ENCODE data around the gene TRANK1.

TRANK1 gene

DNA sequence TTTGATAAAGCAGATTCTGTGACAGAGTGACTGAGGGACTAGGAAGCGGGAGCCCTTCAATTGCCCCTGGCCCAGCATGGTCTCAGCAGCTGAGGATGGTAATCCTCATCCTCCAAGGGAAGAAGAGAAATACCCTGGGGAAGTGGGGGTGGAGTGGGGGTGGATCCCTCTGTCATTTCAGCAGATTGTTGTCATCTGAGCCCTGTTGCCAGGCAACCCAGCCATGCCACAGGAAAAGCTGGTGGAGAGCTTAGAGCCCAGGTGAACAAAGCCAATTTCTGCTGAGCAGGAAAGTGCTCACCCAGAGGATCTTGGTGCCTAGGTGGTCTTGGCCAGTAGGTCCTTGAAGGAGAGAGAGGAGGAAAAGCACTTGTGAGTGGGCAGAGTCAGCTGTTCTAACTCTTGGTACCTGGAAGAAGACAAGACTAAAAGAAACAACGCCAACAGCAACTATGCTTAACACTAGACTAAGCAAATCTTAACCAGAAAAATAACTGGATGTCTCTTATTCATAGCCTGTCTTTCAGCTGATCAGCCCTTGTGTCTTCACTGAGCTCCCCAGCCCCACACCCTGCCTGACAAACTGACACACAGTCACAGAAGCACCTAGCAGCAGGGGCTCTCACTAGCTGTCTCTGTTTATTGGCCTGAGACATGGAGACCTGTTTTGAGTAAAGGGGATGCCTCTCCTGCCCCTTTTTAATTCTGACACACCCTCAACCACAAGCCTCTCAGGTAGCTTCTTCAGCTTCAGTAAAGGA is 140.4 kb downstream of the TRANK1 start:
- DNase-seq: peak in 24 of 58 donors; percentile 2 to 46 (median 20)

DNA sequence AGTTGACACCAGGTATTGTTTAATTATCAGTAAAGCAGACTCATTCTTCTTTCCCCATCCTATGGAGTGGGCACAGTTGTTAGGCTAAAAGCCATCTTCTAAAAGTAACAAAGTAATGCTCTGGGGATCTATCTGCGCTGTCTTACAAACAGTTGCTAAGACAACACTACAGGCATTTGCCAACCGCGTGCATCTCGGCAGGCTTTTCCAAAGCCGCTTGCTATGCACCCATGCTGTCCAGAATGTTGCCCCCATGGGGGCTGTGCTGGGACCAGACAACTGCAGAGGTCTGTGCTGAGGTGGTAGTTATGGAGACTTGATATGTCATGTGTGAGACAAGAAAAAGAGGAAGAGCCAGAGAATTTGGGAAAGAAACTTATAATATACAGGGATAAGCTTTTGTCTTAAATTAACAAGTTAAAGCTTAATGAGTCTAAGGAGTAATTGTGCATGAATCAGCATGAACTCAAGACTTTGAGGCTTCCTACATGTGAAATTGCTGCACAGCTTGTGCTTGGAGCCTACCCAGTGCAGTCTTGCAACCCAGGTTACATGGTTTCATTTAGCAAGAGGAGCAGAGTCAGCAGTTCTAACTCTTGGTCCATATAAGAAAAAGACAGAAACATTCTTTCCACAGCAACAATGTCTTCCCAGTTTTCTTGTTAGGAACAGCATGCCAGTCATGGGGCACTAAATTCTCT is 141.6 kb downstream of the TRANK1 start:
- DNase-seq: peak in 2 of 58 donors; percentile 3 to 13

DNA sequence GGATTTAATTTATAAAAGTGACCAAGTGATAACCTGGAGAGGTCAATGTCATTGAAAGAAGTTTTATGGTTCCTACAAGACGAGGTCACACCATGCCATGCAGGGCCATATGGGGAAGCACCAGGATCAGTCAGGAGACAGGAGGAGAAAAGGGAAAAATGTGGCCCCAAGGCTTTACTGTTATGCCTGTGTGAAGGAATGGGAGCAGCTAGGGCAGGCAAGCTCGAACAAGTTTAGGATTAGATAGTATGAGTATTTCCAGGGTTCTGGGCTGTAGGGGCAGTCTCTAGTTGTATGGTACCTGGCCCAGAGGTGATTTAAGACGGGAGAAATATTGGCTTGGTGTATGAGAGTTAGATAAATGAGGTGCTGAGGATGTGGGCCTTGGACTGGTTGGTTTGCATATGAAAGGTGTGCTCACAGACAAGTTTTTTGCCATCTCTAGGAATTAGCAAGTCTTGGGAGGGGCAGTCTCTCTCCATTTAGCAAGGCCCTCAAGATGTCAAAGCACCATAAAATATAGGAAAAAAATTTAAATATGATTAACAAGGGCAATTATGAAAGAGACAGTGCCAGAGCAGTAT is 144.2 kb downstream of the TRANK1 start:
- DNase-seq: no peak

DNA sequence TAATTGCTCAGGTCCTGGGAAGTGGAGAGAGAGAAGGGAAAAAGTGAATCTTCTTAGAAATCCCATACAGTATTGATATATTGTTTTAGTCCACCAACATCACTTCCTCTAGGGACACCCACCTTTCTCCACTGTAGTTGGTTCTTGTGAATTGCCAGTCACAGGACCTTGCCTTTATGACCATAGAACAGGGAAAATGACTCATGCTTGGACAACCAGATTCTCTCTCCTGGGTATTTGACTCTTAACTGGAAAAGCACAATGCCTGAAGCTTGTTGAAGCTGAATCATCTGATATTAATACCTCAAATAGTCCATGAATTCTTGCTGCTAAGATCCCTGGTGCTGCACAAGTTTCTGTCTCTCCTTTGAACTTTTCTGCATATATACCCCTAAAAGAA is 148.0 kb downstream of the TRANK1 start:
- DNase-seq: no peak

DNA sequence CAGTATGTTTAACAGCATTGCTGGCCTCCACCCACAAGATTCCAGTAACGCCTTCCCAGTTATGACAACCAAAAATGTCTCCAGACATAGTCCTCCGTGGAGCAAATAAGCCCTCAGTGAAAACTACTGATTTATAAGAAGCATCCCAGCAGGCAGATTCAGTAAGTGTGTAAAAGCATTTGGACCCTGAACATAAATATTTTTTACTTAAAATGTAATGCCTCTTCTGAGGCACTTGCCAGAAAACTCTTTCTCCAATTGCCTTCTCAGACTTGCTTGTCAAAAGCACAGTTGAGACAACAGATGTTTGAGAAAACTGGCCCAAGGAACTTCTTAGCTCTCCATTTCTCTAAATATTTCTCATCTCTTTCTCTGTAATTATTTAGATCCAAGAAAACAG is 148.7 kb downstream of the TRANK1 start:
- DNase-seq: no peak

DNA sequence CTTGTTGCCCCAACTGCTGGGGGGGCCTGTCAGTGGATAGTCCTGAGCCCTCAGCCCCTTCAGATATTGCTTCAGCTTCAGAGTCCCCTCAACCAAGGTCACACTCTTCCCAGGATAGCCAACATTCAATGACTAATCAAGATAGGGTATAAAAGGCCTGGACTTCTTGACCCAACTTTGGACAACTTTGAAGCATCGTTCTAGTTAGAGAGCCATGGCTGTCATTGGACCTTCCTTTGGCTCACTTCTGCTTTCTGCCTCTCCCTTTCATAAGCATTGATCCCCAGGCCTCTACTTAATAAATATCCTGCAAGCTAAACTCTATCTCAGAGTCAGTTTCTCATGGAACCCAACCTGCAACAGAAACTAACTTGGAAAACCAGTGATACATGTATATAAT is 149.2 kb downstream of the TRANK1 start:
- no peak for DNase-seq

DNA sequence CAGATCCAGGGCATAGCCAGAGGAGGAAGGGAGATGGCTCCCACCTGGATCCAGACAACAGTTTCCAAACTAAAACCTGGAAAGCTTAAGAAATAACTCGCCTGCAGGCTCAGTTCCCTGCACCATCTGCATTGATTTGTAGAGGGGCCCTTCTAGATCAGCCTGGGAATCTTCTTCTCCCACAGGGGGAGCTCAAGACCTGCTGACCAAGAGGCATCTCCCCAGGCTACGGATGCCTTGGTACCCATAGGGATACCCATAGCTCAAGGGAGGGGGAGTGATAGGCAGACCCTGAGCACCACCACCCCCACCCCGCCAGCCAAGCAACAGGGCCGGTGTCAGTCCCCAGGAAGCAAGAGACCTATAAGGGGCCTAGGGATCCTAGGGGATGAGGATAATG is 152.5 kb downstream of the TRANK1 start:
- peak in 2 of 58 donors; percentile 2 to 3 for DNase-seq

DNA sequence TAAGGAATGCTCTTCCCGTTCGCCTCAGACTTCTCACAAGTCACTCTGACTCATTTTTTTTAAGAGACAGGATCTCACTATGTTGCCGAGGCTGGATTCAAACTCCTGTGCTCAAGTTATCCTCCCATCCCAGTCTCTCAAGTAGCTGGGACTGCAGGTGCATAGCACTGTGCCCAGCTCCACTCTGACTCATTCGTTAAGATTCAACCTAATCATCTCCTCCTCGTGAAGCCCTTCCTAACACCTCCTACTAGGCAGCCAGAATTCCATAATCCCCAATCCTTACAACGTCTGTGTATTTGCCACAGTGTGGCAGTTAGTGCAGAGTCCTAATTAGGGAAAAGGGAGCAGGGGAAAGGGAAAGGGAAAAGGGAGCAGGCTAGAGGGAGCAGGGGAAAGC is 154.1 kb downstream of the TRANK1 start:
- DNase-seq: no peak

DNA sequence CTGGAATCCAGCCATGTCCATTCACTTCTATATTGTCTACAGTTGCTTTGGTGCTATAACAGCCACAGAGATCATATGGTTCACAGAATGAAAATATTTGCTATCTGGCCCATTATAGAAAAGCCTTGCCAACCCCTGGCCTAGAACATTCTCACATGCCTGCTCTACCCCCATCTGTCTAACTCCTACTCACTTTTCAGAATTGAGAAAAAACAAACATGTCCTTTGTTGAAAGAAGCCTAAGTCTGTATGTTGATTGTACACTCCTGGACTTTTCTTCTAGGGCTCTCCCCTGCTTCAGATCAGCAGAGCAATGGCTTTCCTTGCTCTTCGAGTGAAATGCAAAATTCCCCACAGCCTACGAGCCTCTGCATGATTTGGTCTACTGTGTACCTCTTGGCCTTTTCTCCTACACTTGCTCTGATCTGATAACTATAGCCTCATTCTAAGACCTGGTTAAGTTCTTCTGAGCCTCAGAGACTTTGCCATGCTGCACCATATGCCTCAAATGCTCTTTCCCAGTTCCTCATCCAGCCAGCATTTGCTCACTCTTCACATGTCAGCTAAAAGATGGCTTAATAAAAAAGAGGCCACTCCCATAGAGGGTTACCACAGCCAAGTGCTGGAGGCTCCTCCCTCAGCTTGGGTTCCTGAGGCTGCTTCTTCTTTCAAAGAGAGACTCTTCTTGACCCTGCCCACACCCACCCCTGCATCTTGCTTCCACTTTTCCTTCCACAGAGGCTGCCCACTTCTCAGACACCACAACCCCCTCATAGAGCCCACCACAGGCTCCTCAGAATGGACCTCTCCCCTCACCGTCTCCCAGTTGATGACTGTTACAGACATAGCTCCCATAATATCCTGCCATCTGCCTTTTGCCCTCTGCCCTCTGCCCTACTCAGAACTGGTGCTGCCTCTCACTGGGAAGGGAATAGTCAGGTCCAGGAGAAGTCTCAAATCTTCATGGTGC is 157.6 kb downstream of the TRANK1 start:
- DNase-seq: no peak

DNA sequence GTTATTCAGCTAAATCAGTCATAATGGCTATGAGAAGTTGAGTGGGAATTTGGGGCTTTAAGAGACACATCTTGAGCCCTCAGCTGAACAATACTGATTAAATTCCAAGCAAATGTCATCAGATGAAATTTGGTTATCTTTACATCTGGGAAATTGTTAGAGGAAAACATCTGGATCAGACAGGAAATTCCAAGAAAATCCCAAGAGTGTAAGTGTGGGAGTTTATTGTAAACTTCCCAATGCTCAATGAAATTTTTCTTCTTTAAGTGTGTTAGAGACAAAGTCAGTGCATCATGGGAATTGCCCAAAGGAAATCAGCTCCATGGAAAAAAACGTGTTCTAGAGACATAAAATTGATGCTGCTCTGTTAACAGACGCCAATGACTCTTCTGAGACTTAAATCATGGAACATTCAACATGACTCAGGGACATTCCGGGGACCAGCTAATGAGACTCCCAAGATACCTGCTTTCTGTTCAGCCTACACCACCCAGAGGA is 160.7 kb downstream of the TRANK1 start:
- DNase-seq: no peak

DNA sequence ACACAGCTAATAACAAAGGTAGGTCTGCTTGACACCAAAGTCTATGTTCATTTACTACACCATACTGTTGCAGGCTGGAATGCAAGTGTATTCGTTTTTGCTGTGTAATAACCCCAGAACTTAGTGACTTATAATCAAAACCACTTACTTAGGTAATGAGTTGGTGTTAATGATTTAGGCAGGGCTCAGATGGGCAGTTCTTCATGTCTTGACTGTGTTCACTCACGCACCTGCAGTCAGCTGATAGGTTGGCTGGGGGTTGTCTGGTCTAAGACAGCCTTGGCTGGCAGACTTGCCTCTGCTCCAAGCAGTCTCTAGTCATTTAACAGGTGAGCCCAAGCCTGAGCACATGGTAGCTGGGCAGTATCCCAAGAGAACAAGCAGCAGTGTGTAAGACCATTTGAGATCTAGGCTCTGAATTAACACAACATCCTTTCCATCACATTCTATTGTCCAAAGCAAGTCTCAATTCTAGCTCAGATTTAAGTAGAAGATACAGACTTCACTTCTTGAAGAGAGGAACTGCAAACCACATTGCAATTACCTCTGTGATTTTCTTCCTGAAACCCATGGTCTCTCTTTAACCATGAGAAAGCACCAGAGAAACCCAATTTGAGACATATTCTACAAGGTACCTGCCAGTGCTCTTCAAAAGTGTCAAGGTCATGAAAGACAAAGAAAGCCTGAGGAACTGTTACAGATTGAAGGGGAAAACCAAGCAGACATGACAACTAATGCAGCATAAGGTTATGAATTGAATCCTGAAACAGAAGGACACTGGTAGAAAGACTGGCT is 167.2 kb downstream of the TRANK1 start:
- DNase-seq: no peak

All from anterior cingulate cortex (tissue), 58 donors.